ENCODE measurements around the gene GAA. TPM values are rescaled to one million over a fixed set of nuclear protein-coding genes. Genes with fewer than 3 reads are reported as not detected.

The GAA gene
- total and polyA plus RNA-seq, 2 of the 8 experiments (the other 6 are each of a cell fraction or from before 2014, with no cell fraction given) = 14.8 to 30.0 TPM

DNA sequence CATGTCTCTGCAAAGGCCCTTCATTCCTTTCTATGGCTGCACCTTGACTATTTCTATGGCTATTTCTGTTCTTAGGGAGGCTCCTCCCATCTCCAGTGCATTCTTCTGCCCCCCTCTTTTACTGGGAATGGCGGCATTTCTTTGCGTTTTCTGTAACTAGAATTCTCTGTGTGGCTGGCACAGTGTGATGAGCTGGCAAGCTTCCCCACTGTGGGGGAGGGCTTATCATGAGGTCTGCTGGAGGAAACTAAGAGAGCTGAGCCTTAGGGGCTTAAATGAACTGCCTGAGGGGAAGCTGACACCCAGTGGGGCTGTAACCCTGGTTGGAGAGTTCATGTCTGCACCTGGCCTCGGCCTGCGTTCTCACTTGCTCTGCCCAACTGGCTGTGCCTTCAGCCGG lies 67.0 kb downstream of the GAA start:
- no peak for FAIRE-seq
- no peak overlapping the region for H2AFZ ChIP-seq (ENCODE audit: low read length)
- H3K27ac ChIP-seq (ENCODE audit: low read depth, low read length) = no peak overlapping the region
- peaks cover 0 to 4% (median 0%) of the 10 kb centered on the region in 4 experiments; a peak in 1 of 7 replicates for H3K4me1 ChIP-seq (replicated peaks in 1 of 4; ENCODE audit: control insufficient read depth in 3 of 4, insufficient read depth in 4 of 4, low read length in 3 of 4)
- no peaks in the 10 kb centered on the region for H3K23me2 ChIP-seq (ENCODE audit: low read depth, low read length)
- H2AK5ac ChIP-seq (ENCODE audit: low read depth, low read length) = no peak overlapping the region
- no peaks in the 10 kb centered on the region for H4K20me1 ChIP-seq (replicated peaks in 1 of 2; ENCODE audit: control insufficient read depth in 1 of 2, insufficient read depth in 2 of 2, low read length in 2 of 2)
- no peak overlapping the region for H3K23ac ChIP-seq (ENCODE audit: insufficient read length)
- H3K56ac ChIP-seq (replicated peaks; ENCODE audit: insufficient read length, low read depth, low read length) = no peak overlapping the region
- ChIA-PET POLR2A (ENCODE audit: partially characterized antibody) (interaction anchor here (1.0 kb wide), 1 partner anchor 19 kb away, joined by 3 read pairs; no protein-coding TSS in a partner anchor), CTCF (ENCODE audit: partially characterized antibody) (interaction anchor here (1.1 to 3.6 kb wide), 2 partner anchors 27 to 67 kb away, joined by 4 to 16 read pairs; partner anchors contain the start of gene GAA)
- H3K79me2 ChIP-seq (ENCODE audit: control insufficient read depth in 1 of 2, insufficient read depth in 2 of 2, low read length in 2 of 2) = no peaks in the 10 kb centered on the region
- no peak overlapping the region for H2BK120ac ChIP-seq (replicated peaks; ENCODE audit: low read depth, low read length)
- no peak overlapping the region for H3K18ac ChIP-seq (ENCODE audit: extremely low read depth, low read length)
- H4K5ac ChIP-seq (ENCODE audit: insufficient read length, low read depth, low read length) = no peak overlapping the region
- no peak overlapping the region for H2BK15ac ChIP-seq (ENCODE audit: low read length)
- H3K27me3 ChIP-seq (replicated peaks in 1 of 4; ENCODE audit: control insufficient read depth in 3 of 4, extremely low read depth in 1 of 4, insufficient read depth in 3 of 4, low read length in 3 of 4) = no peaks in the 10 kb centered on the region; a peak in 1 of 7 replicates
- H2BK20ac ChIP-seq (ENCODE audit: low read length) = no peak overlapping the region
- no peak for DNase-seq (ENCODE audit: low read depth in 1 of 2, low spot score in 2 of 2)
- H3K4me3 ChIP-seq (ENCODE audit: extremely low read depth in 1 of 4, insufficient read depth in 2 of 4, low read depth in 3 of 4, low read length in 4 of 4) = no peak overlapping the region
- no peak overlapping the region for H4K8ac ChIP-seq (ENCODE audit: extremely low read depth, insufficient read depth, low read length)
- H2BK12ac ChIP-seq (ENCODE audit: low read depth, low read length) = no peak overlapping the region
- no peak overlapping the region for H3K4me2 ChIP-seq (ENCODE audit: insufficient read depth in 1 of 2, low read depth in 2 of 2, low read length in 2 of 2)
- no peak overlapping the region for H3K9ac ChIP-seq (replicated peaks in 1 of 4; ENCODE audit: extremely low read depth in 1 of 4, low read depth in 3 of 4, low read length in 3 of 4)
- H2BK5ac ChIP-seq (ENCODE audit: low read depth, low read length) = no peak overlapping the region
- H3K14ac ChIP-seq (ENCODE audit: insufficient read length) = no peak overlapping the region
- TF ChIP-seq, protein P1, sequence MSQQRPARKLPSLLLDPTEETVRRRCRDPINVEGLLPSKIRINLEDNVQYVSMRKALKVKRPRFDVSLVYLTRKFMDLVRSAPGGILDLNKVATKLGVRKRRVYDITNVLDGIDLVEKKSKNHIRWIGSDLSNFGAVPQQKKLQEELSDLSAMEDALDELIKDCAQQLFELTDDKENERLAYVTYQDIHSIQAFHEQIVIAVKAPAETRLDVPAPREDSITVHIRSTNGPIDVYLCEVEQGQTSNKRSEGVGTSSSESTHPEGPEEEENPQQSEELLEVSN (IDR thresholded peaks at IDR 0.05) = no peak
- TF ChIP-seq POLR2A (IDR thresholded peaks at IDR 0.05; ENCODE audit: control extremely low read depth in 1 of 2, low read depth in 2 of 2, low read length in 2 of 2) = no peak
- H3K79me1 ChIP-seq (ENCODE audit: low read depth, low read length) = no peaks in the 10 kb centered on the region
- H3K36me3 ChIP-seq (ENCODE audit: control insufficient read depth in 2 of 4, insufficient read depth in 4 of 4, low read length in 3 of 4) = no peaks in the 10 kb centered on the region
- no peak overlapping the region for H4K91ac ChIP-seq (replicated peaks; ENCODE audit: insufficient read length, low read length)
- H3K9me3 ChIP-seq (ENCODE audit: insufficient read depth in 2 of 2, low read depth in 1 of 2, low read length in 1 of 2) = no peaks in the 10 kb centered on the region
- H3K4ac ChIP-seq (replicated peaks; ENCODE audit: insufficient read length, low read depth, low read length) = no peak overlapping the region
- 86% methylated on average over 5 of the region's 5 CpGs; no CpG with 5 or more reads in 1 of the 2 experiments for WGBS, 2 experiments (ENCODE audit: extremely low coverage in 1 of 2, insufficient coverage in 1 of 2, insufficient read length in 1 of 2, insufficient replicate concordance in 2 of 2, low coverage in 1 of 2, low lambda C conversion rate in 2 of 2, missing lambda C conversion rate in 1 of 2)
